PFSK-1 (cell line): ENCODE measurements around the gene ZDHHC14.

Experiments
- FOXP2 ChIP-seq: optimal IDR thresholded peaks from 2 replicates; pipeline ENCODE3; 2011; ENCODE audit warnings: borderline replicate concordance, control low read depth, inconsistent platforms; ENCODE audit not compliant: insufficient read depth; ENCODE audit errors: extremely low read length, extremely low read depth
- POLR2AphosphoS5 ChIP-seq: IDR thresholded peaks from 2 replicates; pipeline ENCODE4 v1.6.1; 2012; ENCODE audit warnings: low read depth, mild to moderate bottlenecking, control low read depth, low read length, moderate library complexity
- SIN3A ChIP-seq: IDR thresholded peaks from 2 replicates; pipeline ENCODE4 v1.6.1; 2012; ENCODE audit warnings: mild to moderate bottlenecking, low read length, moderate library complexity, borderline replicate concordance; ENCODE audit not compliant: insufficient read depth
- TAF1 ChIP-seq: IDR thresholded peaks from 2 replicates; pipeline ENCODE4 v1.6.1; 2012; ENCODE audit warnings: low read length, control low read depth, borderline replicate concordance; ENCODE audit not compliant: insufficient read depth
- TF ChIP-seq, protein P1 (sequence below), 2 experiments: IDR thresholded peaks; 2 replicates each; pipeline versions ENCODE4 v1.6.1 to v1.8.0; 2011 to 2012; ENCODE audit warnings: low read depth in 2 of 2, low read length in 2 of 2, control low read depth in 1 of 2, inconsistent platforms in 1 of 2, mild to moderate bottlenecking in 1 of 2, moderate library complexity in 1 of 2; ENCODE audit not compliant: insufficient read depth in 1 of 2

ZDHHC14 gene

DNA sequence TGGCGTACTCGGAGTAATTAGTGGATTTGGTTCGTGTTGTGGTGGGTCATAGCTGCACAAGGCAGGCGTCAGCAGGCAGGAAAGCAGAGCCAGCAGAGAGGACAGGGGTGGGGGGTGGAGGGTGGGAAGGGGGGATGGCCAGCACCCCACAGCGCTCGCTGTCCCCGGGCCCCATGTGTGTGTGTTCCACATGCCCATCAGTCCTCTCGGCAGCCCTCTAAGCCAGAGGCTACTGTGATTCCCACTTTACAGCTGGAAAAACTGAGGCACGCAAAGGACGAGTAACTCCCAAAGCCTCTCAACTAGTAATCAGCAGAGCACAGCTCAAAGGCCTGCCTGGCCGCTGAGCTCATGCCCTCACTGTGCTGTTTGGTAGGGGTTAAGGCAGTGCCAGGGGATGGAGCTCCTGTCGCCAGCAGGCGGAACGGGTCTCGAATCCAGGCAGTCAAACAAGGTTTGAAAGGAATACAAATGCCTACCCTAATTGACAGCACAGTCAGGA is 175.2 kb downstream of the ZDHHC14 start:
- TF ChIP-seq SIN3A (no peak), POLR2AphosphoS5 (no peak), TAF1 (no peak), FOXP2 (no peak)
- TF ChIP-seq, protein P1, sequence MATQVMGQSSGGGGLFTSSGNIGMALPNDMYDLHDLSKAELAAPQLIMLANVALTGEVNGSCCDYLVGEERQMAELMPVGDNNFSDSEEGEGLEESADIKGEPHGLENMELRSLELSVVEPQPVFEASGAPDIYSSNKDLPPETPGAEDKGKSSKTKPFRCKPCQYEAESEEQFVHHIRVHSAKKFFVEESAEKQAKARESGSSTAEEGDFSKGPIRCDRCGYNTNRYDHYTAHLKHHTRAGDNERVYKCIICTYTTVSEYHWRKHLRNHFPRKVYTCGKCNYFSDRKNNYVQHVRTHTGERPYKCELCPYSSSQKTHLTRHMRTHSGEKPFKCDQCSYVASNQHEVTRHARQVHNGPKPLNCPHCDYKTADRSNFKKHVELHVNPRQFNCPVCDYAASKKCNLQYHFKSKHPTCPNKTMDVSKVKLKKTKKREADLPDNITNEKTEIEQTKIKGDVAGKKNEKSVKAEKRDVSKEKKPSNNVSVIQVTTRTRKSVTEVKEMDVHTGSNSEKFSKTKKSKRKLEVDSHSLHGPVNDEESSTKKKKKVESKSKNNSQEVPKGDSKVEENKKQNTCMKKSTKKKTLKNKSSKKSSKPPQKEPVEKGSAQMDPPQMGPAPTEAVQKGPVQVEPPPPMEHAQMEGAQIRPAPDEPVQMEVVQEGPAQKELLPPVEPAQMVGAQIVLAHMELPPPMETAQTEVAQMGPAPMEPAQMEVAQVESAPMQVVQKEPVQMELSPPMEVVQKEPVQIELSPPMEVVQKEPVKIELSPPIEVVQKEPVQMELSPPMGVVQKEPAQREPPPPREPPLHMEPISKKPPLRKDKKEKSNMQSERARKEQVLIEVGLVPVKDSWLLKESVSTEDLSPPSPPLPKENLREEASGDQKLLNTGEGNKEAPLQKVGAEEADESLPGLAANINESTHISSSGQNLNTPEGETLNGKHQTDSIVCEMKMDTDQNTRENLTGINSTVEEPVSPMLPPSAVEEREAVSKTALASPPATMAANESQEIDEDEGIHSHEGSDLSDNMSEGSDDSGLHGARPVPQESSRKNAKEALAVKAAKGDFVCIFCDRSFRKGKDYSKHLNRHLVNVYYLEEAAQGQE (IDR thresholded peaks at IDR 0.05; ENCODE audit: insufficient read depth in 1 of 2, low read depth in 2 of 2, low read length in 2 of 2), result no peak

DNA sequence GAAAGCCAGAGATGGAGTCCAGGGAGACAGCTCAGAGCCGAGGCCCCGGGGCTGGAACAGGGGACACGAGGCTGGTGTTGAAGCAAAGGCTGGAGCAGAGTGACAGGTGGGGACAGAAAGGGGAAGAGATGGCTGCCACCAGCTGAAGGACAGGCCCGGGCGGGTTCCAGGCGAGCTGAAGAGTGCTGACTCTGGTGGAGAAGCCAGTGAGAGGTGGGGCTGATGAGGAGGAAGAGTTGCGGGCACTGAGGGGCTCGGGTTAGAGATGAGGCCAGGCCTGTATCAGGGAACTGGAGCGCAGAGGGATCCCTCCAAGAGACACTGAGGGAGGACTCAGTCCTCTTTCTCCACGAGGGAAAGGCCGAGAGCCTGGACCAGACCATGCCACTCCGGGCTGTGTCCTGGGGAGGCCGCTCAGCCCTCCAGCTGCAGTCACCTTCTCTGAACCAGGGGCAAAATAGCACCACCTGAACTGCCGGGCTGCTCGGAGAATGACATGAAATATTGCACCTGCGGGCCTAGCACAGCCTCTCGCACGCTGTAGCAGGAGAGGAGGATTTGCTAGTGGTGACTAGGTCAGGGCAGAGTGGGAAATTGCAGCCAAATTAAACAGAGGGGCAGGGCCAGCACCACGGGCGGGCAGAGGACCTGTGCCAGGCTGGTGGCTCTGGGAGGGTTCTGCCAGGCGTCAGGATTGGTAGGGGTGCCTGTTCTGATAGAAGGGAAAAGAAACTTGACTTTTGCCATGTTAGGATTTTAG is 175.9 kb downstream of the ZDHHC14 start:
- TF ChIP-seq SIN3A (no peak), POLR2AphosphoS5 (no peak), TAF1 (no peak), FOXP2 (no peak)
- TF ChIP-seq, protein P1 (IDR thresholded peaks at IDR 0.05; ENCODE audit: insufficient read depth in 1 of 2, low read depth in 2 of 2, low read length in 2 of 2), result no peak

DNA sequence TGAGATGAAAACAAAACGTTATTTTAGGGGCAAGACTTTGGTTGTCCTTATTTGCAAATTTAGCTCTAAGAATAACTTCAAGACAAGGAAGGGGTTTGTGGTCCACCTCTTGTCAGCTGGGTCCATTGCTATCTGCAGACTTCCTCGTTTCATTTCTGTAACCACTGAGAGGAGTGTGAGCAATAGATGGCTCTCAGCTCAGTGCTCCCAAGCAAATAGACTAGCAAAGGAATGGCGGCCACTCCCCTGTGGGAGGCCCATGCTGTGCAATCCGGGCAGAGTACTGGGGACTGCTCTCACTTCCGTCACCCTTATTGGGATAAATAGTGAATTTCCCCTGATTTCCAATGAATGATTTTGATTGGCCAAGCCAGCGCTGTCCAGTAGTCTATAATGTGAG is 176.6 kb downstream of the ZDHHC14 start:
- TF ChIP-seq FOXP2 (no peak), POLR2AphosphoS5 (no peak), TAF1 (no peak), SIN3A (no peak)
- TF ChIP-seq, protein P1 (IDR thresholded peaks at IDR 0.05; ENCODE audit: insufficient read depth in 1 of 2, low read depth in 2 of 2, low read length in 2 of 2), result no peak

DNA sequence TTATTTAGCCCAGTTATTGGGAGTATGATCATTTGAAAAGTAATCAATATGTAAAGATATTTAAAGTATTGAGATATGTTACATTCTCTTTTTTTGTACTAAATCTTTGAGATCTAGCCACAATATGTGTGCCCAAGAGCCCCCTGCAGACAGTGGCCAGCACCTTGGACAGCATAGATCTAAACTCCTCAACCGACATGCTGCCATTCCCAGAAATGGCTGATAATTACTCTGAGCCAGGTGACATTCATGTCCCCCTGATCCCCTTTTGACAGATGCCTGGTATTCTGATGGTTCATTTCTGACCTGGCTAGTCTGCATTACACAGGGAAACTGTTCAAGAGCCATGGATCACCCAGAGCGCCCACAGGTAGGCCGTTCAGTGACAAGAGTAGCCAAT is 177.1 kb downstream of the ZDHHC14 start:
- TF ChIP-seq, protein P1 (IDR thresholded peaks at IDR 0.05; ENCODE audit: insufficient read depth in 1 of 2, low read depth in 2 of 2, low read length in 2 of 2), result peak; percentile 80 to 92
- TF ChIP-seq SIN3A, result no peak
